Measurements from ENCODE around the gene SPATA9. TPM values are rescaled to one million over a fixed set of nuclear protein-coding genes. Genes with fewer than 3 reads are reported as not detected.

SPATA9 gene, protein sequence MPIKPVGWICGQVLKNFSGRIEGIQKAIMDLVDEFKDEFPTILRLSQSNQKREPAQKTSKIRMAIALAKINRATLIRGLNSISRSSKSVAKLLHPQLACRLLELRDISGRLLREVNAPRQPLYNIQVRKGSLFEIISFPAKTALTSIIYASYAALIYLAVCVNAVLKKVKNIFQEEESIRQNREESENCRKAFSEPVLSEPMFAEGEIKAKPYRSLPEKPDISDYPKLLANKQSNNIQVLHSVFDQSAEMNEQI
- total RNA-seq: 0.74 to 1.3 TPM (median 0.95 TPM) in 3 replicates

DNA sequence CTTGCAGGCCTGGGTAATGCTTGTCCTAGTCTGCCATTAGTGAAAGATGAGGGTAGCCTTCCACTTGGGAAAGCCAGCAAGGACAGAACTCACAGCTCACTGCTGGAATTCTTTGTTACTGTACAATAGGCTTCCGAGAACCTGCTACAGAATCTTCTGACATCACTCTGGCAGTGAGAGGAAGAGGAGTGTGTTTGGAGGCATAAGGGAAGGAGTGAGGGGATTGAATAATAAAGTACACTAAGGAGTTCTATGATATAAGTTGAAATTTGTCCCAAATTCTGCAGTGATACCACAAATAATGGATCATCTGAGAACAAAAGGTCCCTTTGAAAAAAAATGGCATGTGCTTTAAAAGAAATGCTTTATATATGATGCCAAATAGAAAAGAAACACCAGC is at the start of gene SPATA9:
SPATA9 (minus strand) TSS at position 101 of the 400 bp plus-strand sequence. CDS start 137 bp downstream, outside the sequence.
- Mint-ChIP-seq H3K9me3 (peaks cover 10% of the 10 kb centered on the region), H3K27me3 (ENCODE audit: low read depth) (no peaks in the 10 kb centered on the region), H3K27ac (no peak within 1 kb of the TSS), H3K4me1 (peaks cover 4% of the 10 kb centered on the region), H3K36me3 (no peaks in the 10 kb centered on the region), H3K4me3 (no peak within 1 kb of the TSS)
- TF ChIP-seq, protein P1, sequence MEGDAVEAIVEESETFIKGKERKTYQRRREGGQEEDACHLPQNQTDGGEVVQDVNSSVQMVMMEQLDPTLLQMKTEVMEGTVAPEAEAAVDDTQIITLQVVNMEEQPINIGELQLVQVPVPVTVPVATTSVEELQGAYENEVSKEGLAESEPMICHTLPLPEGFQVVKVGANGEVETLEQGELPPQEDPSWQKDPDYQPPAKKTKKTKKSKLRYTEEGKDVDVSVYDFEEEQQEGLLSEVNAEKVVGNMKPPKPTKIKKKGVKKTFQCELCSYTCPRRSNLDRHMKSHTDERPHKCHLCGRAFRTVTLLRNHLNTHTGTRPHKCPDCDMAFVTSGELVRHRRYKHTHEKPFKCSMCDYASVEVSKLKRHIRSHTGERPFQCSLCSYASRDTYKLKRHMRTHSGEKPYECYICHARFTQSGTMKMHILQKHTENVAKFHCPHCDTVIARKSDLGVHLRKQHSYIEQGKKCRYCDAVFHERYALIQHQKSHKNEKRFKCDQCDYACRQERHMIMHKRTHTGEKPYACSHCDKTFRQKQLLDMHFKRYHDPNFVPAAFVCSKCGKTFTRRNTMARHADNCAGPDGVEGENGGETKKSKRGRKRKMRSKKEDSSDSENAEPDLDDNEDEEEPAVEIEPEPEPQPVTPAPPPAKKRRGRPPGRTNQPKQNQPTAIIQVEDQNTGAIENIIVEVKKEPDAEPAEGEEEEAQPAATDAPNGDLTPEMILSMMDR (IDR thresholded peaks at IDR 0.05; ENCODE audit: unreplicated experiment): no peak
- no peak for DNase-seq (ENCODE audit: low spot score in 2 of 2, unreplicated experiment in 2 of 2)

DNA sequence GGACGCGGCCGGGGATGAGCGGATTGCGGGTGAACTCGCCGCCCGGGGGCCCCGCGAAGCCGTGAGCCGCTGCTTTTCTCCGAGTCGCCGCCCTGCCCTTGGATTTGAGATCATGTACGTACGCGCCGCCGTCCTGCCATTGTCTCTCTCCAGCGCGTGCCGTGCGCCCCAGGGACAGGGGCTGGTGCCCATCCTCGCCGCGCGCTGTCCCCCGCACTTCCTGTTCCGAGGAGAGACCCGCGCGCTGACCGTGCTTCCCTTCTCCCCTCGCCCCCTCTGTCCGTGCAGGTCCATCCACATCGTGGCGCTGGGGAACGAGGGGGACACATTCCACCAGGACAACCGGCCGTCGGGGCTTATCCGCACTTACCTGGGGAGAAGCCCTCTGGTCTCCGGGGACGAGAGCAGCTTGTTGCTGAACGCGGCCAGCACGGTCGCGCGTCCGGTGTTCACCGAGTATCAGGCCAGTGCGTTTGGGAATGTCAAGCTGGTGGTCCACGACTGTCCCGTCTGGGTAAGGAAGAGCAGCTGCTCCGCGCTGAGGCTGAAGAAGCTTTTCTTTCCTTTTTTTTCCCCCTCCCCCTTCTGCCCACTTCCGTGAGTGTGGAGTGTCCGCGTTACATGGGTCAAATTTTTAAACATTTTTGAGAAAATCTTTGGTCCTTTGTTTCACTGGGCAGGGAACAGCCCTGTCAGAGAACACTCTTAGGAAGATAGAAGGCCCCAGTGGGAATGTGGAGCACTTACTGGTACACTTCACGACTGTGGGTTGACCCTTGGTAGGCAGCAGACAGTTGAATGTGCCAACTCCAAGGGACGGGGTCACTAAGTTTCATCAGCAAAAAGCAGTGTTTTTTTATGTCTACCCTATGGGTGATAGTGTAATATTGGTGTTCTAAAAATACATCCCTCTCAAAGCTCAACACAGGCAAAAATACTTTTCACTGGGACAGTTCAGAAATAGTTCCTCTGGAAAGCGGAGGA is 49.1 kb upstream of the SPATA9 start:
- peak; percentile 38 to 68 for DNase-seq (ENCODE audit: low spot score in 2 of 2, unreplicated experiment in 2 of 2)
- peaks cover 79% of the 10 kb centered on the region for H3K4me1 Mint-ChIP-seq
- H3K27me3 Mint-ChIP-seq (ENCODE audit: low read depth): no peaks in the 10 kb centered on the region

DNA sequence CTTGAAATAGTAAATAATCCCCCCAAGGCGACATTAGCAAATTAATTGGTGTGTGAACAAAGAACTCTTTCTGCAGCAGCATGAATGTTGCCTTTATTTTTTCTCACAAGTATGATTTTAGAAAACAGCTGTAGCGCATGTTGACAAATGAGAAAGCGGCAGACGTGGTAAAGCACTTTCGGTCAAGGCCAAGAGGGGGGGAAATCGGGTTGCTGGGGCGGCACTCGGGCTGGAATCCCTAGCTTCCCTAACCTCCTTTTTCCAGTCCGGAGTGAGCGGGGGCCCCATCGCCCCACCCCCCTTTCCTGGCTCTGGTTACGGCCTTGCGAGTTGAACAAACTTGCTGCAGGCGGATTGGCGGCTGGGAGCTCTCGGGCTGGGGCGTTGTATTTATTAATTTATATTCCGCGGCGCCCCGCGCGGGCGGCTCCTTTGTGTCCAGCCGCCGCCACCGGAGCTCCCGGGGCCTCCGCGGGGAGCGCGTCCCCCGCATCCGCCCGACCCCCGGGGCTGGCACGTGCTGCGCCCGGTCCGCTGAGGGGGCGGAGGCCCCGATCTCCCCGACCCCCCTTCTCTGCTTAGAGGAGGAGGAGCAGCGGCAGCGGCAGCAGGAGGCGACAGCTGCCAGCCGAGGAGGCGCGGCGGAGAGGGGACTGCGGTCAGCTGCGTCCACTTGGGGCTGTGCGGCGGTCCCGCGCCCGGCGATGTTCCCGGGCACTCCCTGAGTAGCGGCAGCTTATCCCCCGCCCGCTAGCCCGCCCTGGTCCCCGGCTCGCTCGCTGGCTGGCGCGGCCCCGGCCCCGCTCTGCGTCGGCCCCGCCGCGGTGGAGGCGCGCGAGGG is 48.2 kb upstream of the SPATA9 start, which contains the start of gene RHOBTB3:
RHOBTB3 (plus strand) TSS at position 607 of the 841 bp plus-strand sequence. CDS start 347 bp downstream, outside the sequence.
- Mint-ChIP-seq H3K4me1 (peaks cover 80% of the 10 kb centered on the region), H3K9me3 (no peaks in the 10 kb centered on the region), H3K36me3 (no peaks in the 10 kb centered on the region), H3K27me3 (ENCODE audit: low read depth) (no peaks in the 10 kb centered on the region), H3K4me3 (peak within 1 kb of the TSS; percentile 87), H3K27ac (peak within 1 kb of the TSS; percentile 98)
- TF ChIP-seq, protein P1 (IDR thresholded peaks at IDR 0.05; ENCODE audit: unreplicated experiment): no peak
- peak; percentile 60 to 87 for DNase-seq (ENCODE audit: low spot score in 2 of 2, unreplicated experiment in 2 of 2)

More for the DNA sequence above, 49.1 kb upstream of the SPATA9 start:
- Mint-ChIP-seq H3K27ac (peak overlapping the region; percentile 95), H3K36me3 (no peaks in the 10 kb centered on the region), H3K9me3 (no peaks in the 10 kb centered on the region), H3K4me3 (peak overlapping the region; percentile 87)
- TF ChIP-seq, protein P1 (IDR thresholded peaks at IDR 0.05; ENCODE audit: unreplicated experiment): no peak

DNA sequence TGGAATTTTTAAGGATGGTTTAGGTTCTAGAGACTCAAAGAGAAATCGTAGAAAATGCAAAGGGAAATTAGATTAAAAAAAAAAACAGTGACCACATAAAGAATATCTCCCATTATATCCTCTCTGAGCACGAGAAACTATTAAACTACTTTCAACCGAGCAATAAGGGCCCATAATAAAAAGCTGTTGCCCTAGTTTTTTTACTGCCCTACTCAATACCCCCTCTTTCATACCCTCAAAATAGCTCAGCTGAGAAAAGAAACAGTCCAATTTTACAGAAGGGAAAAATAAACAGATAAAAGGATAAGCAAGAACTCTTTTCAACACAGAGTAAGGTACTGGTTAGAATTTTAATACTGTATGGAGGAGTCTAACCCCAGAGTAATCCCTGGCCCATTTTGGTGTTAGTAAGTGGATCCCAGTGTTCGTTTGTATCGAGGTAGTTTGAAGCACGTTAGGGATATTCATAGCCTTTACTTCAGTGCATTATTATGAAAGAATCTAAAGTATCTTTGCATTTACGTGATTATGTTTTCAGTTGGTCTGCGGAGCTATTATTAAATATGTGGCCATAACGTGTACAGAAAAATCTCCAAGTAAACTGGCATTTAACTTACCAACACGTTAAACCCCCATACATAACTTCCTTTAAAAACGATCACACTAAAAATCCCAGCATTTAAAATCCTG is 47.4 kb upstream of the SPATA9 start:
- Mint-ChIP-seq H3K27ac (peak overlapping the region; percentile 98), H3K4me1 (peaks cover 83% of the 10 kb centered on the region), H3K27me3 (ENCODE audit: low read depth) (no peaks in the 10 kb centered on the region), H3K36me3 (no peaks in the 10 kb centered on the region), H3K4me3 (peak overlapping the region; percentile 83), H3K9me3 (no peaks in the 10 kb centered on the region)
- no peak for DNase-seq (ENCODE audit: low spot score in 2 of 2, unreplicated experiment in 2 of 2)
- TF ChIP-seq, protein P1 (IDR thresholded peaks at IDR 0.05; ENCODE audit: unreplicated experiment): no peak

All from mesothelial cell of epicardium (in vitro differentiated cells).